GM23338 (cell line): ENCODE measurements around the gene PCSK5. TPM values are rescaled to one million over a fixed set of nuclear protein-coding genes. Genes with fewer than 3 reads are reported as not detected.
"Not testable (repeated sequence)": the region's sequence is repeated elsewhere in the genome, so short reads cannot be mapped to it uniquely, and the experiment has no call there.

Experiments
- ATAC-seq: fragments of 200-7000 bp; cut with Tn5 transposase; 3 replicates; pipeline ENCODE4 v1.9.1; 2020
- DNase-seq: peaks from one replicate; pipeline ENCODE4 v3.0.0-alpha.2; 2015; ENCODE audit warnings: low spot score
- H2AFZ ChIP-seq: fragments of 200-600 bp; sonication (generic); 2 replicates; pipeline ENCODE4 v1.8.0; 2016; ENCODE audit warnings: antibody characterized with exemption, mild to moderate bottlenecking, moderate library complexity
- H3F3A ChIP-seq: fragments of 200-600 bp; sonication (generic); replicated peaks from 2 replicates; pipeline ENCODE4 v1.8.0; 2017; ENCODE audit warnings: antibody characterized with exemption, mixed run types, low read depth
- H3K27ac ChIP-seq: fragments of 200-600 bp; sonication (generic); 2 replicates; pipeline ENCODE4 v1.6.1; 2016; ENCODE audit warnings: low read depth
- H3K27me3 ChIP-seq: fragments of 200-600 bp; sonication (generic); 2 replicates; pipeline ENCODE4 v1.8.0; 2016; ENCODE audit warnings: mild to moderate bottlenecking, mixed run types, moderate library complexity; ENCODE audit not compliant: insufficient read depth
- H3K36me3 ChIP-seq: fragments of 200-600 bp; sonication (generic); 2 replicates; pipeline ENCODE4 v1.8.0; 2016; ENCODE audit warnings: mild to moderate bottlenecking; ENCODE audit not compliant: insufficient read depth
- H3K4me1 ChIP-seq: fragments of 200-600 bp; sonication (generic); 2 replicates; pipeline ENCODE4 v1.8.0; 2016; ENCODE audit warnings: mild to moderate bottlenecking, moderate library complexity; ENCODE audit not compliant: insufficient read depth
- H3K4me2 ChIP-seq: fragments of 200-600 bp; sonication (generic); 2 replicates; pipeline ENCODE4 v1.7.1; 2017; ENCODE audit warnings: mixed run types
- H3K4me3 ChIP-seq: fragments of 200-600 bp; sonication (generic); 2 replicates; pipeline ENCODE4 v1.6.1; 2016; ENCODE audit warnings: mixed run types
- H3K79me2 ChIP-seq: fragments of 200-600 bp; sonication (generic); replicated peaks from 2 replicates; pipeline ENCODE4 v1.8.0; 2017; ENCODE audit warnings: mild to moderate bottlenecking; ENCODE audit not compliant: insufficient read depth
- H3K9me2 ChIP-seq: fragments of 200-600 bp; sonication (generic); 2 replicates; pipeline ENCODE4 v1.8.0; 2017; ENCODE audit not compliant: insufficient read depth
- H4K20me1 ChIP-seq: fragments of 200-600 bp; sonication (generic); replicated peaks from 2 replicates; pipeline ENCODE4 v1.8.0; 2017; ENCODE audit warnings: mild to moderate bottlenecking; ENCODE audit not compliant: insufficient read depth
- H3K27ac Mint-ChIP-seq: 2 replicates; pipeline ENCODE4 v1.8.0; 2020; ENCODE audit warnings: inconsistent platforms, mild to moderate bottlenecking, moderate library complexity, mixed read lengths
- H3K27me3 Mint-ChIP-seq: 3 replicates; pipeline ENCODE4 v1.8.0; 2022; ENCODE audit warnings: low read depth, mild to moderate bottlenecking, moderate library complexity, mixed read lengths, inconsistent platforms; ENCODE audit not compliant: insufficient read depth, poor library complexity
- H3K36me3 Mint-ChIP-seq: 3 replicates; pipeline ENCODE4 v1.8.0; 2021; ENCODE audit warnings: low read depth, mild to moderate bottlenecking, inconsistent platforms, moderate library complexity, mixed read lengths
- H3K4me1 Mint-ChIP-seq: 3 replicates; pipeline ENCODE4 v1.8.0; 2020; ENCODE audit warnings: mild to moderate bottlenecking, inconsistent platforms, mixed read lengths
- H3K4me3 Mint-ChIP-seq: 3 replicates; pipeline ENCODE4 v1.8.0; 2021; ENCODE audit warnings: moderate library complexity, mild to moderate bottlenecking, inconsistent platforms, mixed read lengths
- H3K9me3 Mint-ChIP-seq: 3 replicates; pipeline ENCODE4 v1.8.0; 2020; ENCODE audit warnings: moderate library complexity, mild to moderate bottlenecking, inconsistent platforms, mixed read lengths
- CREB1 ChIP-seq: fragments of 250-450 bp; sonication (Bioruptor Pico); IDR thresholded peaks from 2 replicates; pipeline ENCODE4 v1.5.0; 2020; ENCODE audit warnings: low read depth, mild to moderate bottlenecking, moderate library complexity
- ZNF331 ChIP-seq: fragments of 250-450 bp; sonication (Bioruptor Pico); IDR thresholded peaks from 2 replicates; pipeline ENCODE4 v1.5.0; 2020; ENCODE audit warnings: low read depth, mild to moderate bottlenecking, moderate library complexity
- polyA plus RNA-seq: library from polyadenylated mRNA; unstranded; fragments of >200 nt; fragmentation: Nextera tagmentation; extraction: Ambion mirVana; gene quantifications from 2 replicates; pipeline ENCODE4 v1.2.1, GENCODE V29; 2016
- total RNA-seq: library from RNA; depleted of rRNA; stranded (reverse); fragments of >200 nt; shearing (Covaris generic); gene quantifications from 2 replicates; pipeline ENCODE4 v1.2.3, GENCODE V29; 2014
- TF ChIP-seq, protein P1 (sequence below), 2 experiments: fragments of 200-600 bp in 1 of 2; sonication (generic) in 1 of 2; conservative IDR thresholded peaks; 2 replicates each; pipeline versions ENCODE4 v1.5.1 to v1.6.1; 2016 to 2017; ENCODE audit warnings: antibody characterized with exemption in 2 of 2, low read depth in 2 of 2, mild to moderate bottlenecking in 2 of 2, moderate library complexity in 1 of 2

Gene PCSK5
- total and polyA plus RNA-seq, 2 experiments from 2014 or later = 12.3 to 34.8 TPM

- no peaks in the 10 kb centered on the region for H3K79me2 ChIP-seq
- no peaks in the 10 kb centered on the region for H3K9me3 Mint-ChIP-seq
- no peak for ATAC-seq
- H3K4me1 Mint-ChIP-seq = peaks cover 10% of the 10 kb centered on the region; the same call in 2 of the 3 replicates
- H3K27me3 Mint-ChIP-seq = peaks cover 8% of the 10 kb centered on the region
- H3K4me2 ChIP-seq = no peak overlapping the region
- DNase-seq = no peak
- H3K27ac Mint-ChIP-seq = no peak overlapping the region
- H3K27me3 ChIP-seq = no peaks in the 10 kb centered on the region
- H2AFZ ChIP-seq = no peak overlapping the region
- TF ChIP-seq, protein P1, sequence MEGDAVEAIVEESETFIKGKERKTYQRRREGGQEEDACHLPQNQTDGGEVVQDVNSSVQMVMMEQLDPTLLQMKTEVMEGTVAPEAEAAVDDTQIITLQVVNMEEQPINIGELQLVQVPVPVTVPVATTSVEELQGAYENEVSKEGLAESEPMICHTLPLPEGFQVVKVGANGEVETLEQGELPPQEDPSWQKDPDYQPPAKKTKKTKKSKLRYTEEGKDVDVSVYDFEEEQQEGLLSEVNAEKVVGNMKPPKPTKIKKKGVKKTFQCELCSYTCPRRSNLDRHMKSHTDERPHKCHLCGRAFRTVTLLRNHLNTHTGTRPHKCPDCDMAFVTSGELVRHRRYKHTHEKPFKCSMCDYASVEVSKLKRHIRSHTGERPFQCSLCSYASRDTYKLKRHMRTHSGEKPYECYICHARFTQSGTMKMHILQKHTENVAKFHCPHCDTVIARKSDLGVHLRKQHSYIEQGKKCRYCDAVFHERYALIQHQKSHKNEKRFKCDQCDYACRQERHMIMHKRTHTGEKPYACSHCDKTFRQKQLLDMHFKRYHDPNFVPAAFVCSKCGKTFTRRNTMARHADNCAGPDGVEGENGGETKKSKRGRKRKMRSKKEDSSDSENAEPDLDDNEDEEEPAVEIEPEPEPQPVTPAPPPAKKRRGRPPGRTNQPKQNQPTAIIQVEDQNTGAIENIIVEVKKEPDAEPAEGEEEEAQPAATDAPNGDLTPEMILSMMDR (conservative IDR thresholded peaks at IDR 0.05; ENCODE audit: low read depth in 2 of 2) = no peak
- H3K4me1 ChIP-seq = no peaks in the 10 kb centered on the region; the same call in 1 of the 2 replicates
- no peaks in the 10 kb centered on the region for H3K36me3 Mint-ChIP-seq
- no peaks in the 10 kb centered on the region for H3K9me2 ChIP-seq
- H3K36me3 ChIP-seq = no peaks in the 10 kb centered on the region
- H4K20me1 ChIP-seq = no peaks in the 10 kb centered on the region
- no peak overlapping the region for H3K27ac ChIP-seq
- no peaks in the 10 kb centered on the region for H3F3A ChIP-seq
- no peak overlapping the region for H3K4me3 ChIP-seq
- H3K4me3 Mint-ChIP-seq = no peak overlapping the region
These were observed 412.1 kb downstream of the PCSK5 start for GRCh38 chr9:76302543-76302942.

DNA sequence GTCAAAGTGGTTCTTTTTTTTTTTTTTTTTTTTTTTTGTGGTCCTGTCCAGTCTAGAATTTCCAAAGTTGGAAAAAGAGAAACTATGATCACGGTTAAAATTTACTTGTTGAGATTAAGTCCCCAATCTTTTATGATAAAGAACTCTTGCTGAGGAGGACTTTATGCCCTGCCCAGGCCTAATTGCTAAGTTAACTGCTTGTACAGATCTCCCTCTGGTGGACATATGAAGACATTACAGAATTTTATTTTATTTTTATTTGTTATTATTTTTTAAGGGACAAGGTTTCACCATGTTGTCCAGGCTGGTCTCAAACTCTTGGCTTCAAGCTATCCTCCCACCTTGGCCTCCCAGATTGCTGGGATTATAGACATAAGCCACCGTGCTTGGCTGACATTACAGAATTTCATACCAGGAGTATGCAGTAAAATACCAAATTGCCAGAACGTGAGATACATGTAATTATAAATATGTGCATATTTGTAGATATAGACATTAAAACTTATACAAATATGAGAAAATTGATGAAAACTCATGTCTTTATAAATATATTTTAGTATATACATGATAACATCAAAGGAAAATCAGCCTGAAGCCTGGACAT lies 412.6 kb downstream of the PCSK5 start:
- no peak overlapping the region for H3K4me2 ChIP-seq
- H3K4me3 ChIP-seq = no peak overlapping the region
- H3K4me1 Mint-ChIP-seq = peaks cover 7% of the 10 kb centered on the region; the same call in 1 of the 3 replicates
- no peak for TF ChIP-seq ZNF331 (CRISPR knock-in tag)
- no peak for TF ChIP-seq CREB1 (CRISPR knock-in tag)
- TF ChIP-seq, protein P1 (conservative IDR thresholded peaks at IDR 0.05; ENCODE audit: low read depth in 2 of 2) = peak; percentile 65 to 71
- no peaks in the 10 kb centered on the region for H3K9me3 Mint-ChIP-seq
- H3K27me3 ChIP-seq = no peaks in the 10 kb centered on the region
- H2AFZ ChIP-seq = no peak overlapping the region
- no peaks in the 10 kb centered on the region for H3K36me3 ChIP-seq
- no peaks in the 10 kb centered on the region for H3F3A ChIP-seq
- H4K20me1 ChIP-seq = no peaks in the 10 kb centered on the region
- H3K27ac ChIP-seq = no peak overlapping the region
- no peaks in the 10 kb centered on the region for H3K36me3 Mint-ChIP-seq
- no peaks in the 10 kb centered on the region for H3K79me2 ChIP-seq
- H3K4me1 ChIP-seq = no peaks in the 10 kb centered on the region; the same call in 1 of the 2 replicates
- ATAC-seq (peak; percentile 32; the same call in 2 of the 3 replicates), DNase-seq (peak; percentile 82)
- no peaks in the 10 kb centered on the region for H3K9me2 ChIP-seq
- H3K27ac Mint-ChIP-seq = no peak overlapping the region
- no peak overlapping the region for H3K4me3 Mint-ChIP-seq
- H3K27me3 Mint-ChIP-seq = peaks cover 5% of the 10 kb centered on the region

GRCh38 chr9:76307047-76307446 lies 416.6 kb downstream of the PCSK5 start:
- not testable (repeated sequence) for H3K27ac ChIP-seq, H2AFZ ChIP-seq, H3K4me1 Mint-ChIP-seq, H3K27me3 Mint-ChIP-seq, H3K79me2 ChIP-seq, H3K4me2 ChIP-seq, H3K27me3 ChIP-seq, H3K9me3 Mint-ChIP-seq, H3K4me3 ChIP-seq, H3K27ac Mint-ChIP-seq, H4K20me1 ChIP-seq, H3K9me2 ChIP-seq, H3K36me3 Mint-ChIP-seq, H3K4me1 ChIP-seq, H3F3A ChIP-seq, H3K4me3 Mint-ChIP-seq, H3K36me3 ChIP-seq
- DNase-seq (peak; percentile 78), ATAC-seq (peak; percentile 86)
- TF ChIP-seq, protein P1 (conservative IDR thresholded peaks at IDR 0.05; ENCODE audit: low read depth in 2 of 2) = peak; percentile 62 to 84
